DOHH2 (cell line): ENCODE results near the gene EPB42.

Source experiments
- CTCF ChIP-seq: fragments of 200-600 bp; sonication (generic); IDR thresholded peaks from one replicate; pipeline ENCODE4 v1.5.1; 2014; ENCODE audit warnings: antibody characterized with exemption, mild to moderate bottlenecking, low read depth, low read length; ENCODE audit not compliant: poor library complexity, severe bottlenecking
- EZH2phosphoT487 ChIP-seq: fragments of 200-600 bp; sonication (generic); IDR thresholded peaks from 2 replicates; pipeline ENCODE4 v1.6.1; 2017; ENCODE audit warnings: borderline replicate concordance, mild to moderate bottlenecking, antibody characterized with exemption, low read length, moderate library complexity, mixed read lengths

DNA sequence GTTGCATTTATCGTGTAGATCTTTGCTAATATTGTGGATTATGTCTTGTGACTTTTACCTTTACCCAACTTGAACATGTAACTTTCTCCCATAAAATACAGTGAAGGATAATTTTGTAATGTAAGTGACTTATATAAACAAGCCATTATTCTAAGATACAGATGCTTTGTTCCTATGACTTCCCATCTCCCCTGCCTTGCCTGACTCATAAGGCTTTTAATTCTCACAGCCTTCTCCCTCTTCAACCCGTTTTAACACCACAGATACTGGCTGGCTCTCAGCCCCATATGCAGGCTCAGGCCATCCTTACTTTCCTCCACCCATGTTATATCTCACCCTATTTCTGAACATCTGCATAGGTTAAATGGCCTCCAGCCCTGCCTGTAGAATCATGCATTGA, 31.5 kb downstream of the EPB42 start:
- TF ChIP-seq CTCF (no peak), EZH2phosphoT487 (no peak)
